PC-3 (cell line): ENCODE data around the gene COL12A1.

ENCODE experiments used
- EZH2phosphoT487 ChIP-seq: fragments of 300-600 bp; sonication (generic); IDR thresholded peaks from 2 replicates; pipeline ENCODE4 v1.6.1; 2018; ENCODE audit warnings: mild to moderate bottlenecking, antibody characterized with exemption, low read length, borderline replicate concordance
- TF ChIP-seq, protein P1 (sequence below): fragments of 300-600 bp; sonication (generic); conservative IDR thresholded peaks from 2 replicates; pipeline ENCODE4 v1.5.1; 2017; ENCODE audit warnings: antibody characterized with exemption, low read depth, mild to moderate bottlenecking, low read length

DNA sequence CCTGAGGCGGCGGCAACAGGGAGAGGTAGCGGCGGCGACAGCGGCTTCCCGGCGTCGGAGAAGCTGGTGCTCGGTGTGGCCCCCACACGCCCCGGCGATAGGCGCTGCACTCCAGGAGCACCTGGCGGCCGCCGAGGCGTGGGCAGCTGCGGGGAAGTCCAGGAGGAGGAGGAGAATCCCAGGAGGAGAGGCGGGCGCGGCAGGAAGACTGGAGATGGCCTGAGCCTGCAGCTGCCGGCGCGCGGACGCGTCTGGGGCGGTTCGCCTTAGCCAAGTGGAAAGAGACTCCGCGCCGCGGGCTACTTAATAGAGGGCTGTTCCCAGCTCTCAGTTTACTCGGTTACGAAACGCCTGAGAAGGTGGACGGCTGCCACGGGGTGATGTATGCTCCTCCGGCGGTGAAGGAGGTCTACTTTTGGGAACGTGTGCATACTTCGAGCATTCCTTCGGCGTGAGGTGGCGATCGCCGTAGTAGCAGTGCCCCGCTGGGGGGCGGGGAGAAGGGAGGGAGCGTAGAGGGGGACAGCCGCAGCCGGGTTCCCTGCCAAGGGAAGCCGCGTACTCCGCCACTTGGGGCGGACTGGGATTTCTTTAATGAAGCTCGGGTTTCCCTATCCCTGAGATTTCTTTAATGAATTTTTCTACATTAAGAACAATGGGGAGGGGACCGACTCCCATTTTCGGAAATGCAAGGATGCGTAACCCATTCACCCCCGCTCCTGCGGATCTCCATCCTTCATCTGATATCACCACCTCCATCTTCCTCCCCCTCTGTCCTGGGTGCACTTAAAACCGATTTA lies at the start of gene COL12A1:
- TF ChIP-seq EZH2phosphoT487, result no peak
- TF ChIP-seq, protein P1, sequence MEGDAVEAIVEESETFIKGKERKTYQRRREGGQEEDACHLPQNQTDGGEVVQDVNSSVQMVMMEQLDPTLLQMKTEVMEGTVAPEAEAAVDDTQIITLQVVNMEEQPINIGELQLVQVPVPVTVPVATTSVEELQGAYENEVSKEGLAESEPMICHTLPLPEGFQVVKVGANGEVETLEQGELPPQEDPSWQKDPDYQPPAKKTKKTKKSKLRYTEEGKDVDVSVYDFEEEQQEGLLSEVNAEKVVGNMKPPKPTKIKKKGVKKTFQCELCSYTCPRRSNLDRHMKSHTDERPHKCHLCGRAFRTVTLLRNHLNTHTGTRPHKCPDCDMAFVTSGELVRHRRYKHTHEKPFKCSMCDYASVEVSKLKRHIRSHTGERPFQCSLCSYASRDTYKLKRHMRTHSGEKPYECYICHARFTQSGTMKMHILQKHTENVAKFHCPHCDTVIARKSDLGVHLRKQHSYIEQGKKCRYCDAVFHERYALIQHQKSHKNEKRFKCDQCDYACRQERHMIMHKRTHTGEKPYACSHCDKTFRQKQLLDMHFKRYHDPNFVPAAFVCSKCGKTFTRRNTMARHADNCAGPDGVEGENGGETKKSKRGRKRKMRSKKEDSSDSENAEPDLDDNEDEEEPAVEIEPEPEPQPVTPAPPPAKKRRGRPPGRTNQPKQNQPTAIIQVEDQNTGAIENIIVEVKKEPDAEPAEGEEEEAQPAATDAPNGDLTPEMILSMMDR, result no peak
